Activated CD4-positive, alpha-beta T cell treated with anti-CD3 and anti-CD28 coated beads, Interleukin-2, amount 10 ng/mL, durations not matched to agents 7 days and 5 days (primary cell): ENCODE data around the gene SPOCD1. TPM values are rescaled to one million over a fixed set of nuclear protein-coding genes. Genes with fewer than 3 reads are reported as not detected.

Experiments
- CTCF ChIA-PET: fragments of 350-600 bp; sonication (Branson Sonifier 250); formaldehyde crosslinking; loops from one replicate; lab custom pipeline; 2021; ENCODE audit warnings: antibody characterized with exemption; lab: Charles Lee
- POLR2A ChIA-PET: fragments of 350-600 bp; sonication (Branson Sonifier 250); formaldehyde crosslinking; loops from one replicate; lab custom pipeline; 2021; ENCODE audit warnings: antibody characterized with exemption; lab: Charles Lee
- DNase-seq: peaks from one replicate; pipeline ENCODE4 v3.0.0-alpha.2; 2020
- H3K27ac Mint-ChIP-seq: one replicate; pipeline ENCODE4 v1.8.0; 2021; ENCODE audit warnings: mild to moderate bottlenecking, moderate library complexity, mixed read lengths
- H3K27me3 Mint-ChIP-seq: one replicate; pipeline ENCODE4 v1.8.0; 2021; ENCODE audit warnings: mixed read lengths
- H3K36me3 Mint-ChIP-seq: one replicate; pipeline ENCODE4 v1.8.0; 2021; ENCODE audit warnings: low read depth, mixed read lengths
- H3K4me1 Mint-ChIP-seq: one replicate; pipeline ENCODE4 v1.8.0; 2021; ENCODE audit warnings: mixed read lengths
- H3K4me3 Mint-ChIP-seq: one replicate; pipeline ENCODE4 v1.8.0; 2021; ENCODE audit warnings: mild to moderate bottlenecking, moderate library complexity, mixed read lengths
- H3K9me3 Mint-ChIP-seq: one replicate; pipeline ENCODE4 v1.8.0; 2021; ENCODE audit warnings: mixed read lengths
- total RNA-seq, 2 experiments: library from RNA; stranded (reverse); gene quantifications; one replicate each; pipeline ENCODE4 v1.2.3, GENCODE V29; 2021

Gene SPOCD1
- total RNA-seq, 2 experiments from 2014 or later: 0.08 to 0.25 TPM

DNA sequence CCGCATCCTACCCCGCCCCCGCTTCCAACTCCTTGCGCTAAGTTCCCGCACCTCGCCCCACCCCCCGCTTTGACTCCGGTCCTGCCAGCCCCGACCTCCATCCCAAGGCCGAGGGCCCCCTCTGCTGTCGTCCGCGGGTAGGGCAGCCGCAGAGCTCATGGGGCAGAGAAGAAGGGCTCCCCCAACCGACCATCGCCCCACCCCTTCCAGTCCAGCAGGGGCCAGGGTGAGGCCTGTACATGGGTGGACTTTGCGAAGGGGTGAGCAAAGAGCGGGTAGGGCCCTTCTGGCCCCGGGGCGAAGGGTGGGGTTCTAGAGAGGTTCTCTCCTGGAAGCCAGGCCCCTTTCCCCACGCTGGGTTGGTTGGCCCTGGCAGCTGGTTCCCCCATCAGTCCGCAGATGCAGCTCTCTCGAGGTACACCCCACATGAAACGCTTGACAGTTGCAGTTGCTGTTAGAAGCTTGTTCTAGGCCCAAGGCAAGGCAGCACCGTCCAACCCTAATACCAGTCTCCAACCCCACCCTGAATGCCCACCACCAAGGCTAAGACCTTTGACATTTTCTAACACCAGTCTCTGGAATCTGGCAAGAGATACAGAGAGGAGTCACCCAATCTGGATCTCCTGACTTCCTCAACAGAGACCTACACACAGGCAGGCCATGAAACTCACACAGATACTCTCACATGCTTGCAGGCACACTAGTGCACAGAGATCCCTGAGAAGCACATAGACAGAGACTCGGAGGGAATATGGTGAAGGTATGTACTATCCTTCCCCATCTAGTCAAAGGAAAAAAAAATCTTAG is 26.4 kb downstream of the SPOCD1 start:
- H3K9me3 Mint-ChIP-seq: no peaks in the 10 kb centered on the region
- H3K4me3 Mint-ChIP-seq: peak overlapping the region; percentile 80
- H3K4me1 Mint-ChIP-seq: peaks cover 13% of the 10 kb centered on the region
- CTCF ChIA-PET: interaction anchor here (0.6 to 5.6 kb wide), 40 partner anchors 9 to 267 kb away, joined by 3 to 44 read pairs (median 5); partner anchors contain the start of genes ADGRB2, PEF1 and SPOCD1
- H3K27ac Mint-ChIP-seq: no peak overlapping the region
- no peaks in the 10 kb centered on the region for H3K36me3 Mint-ChIP-seq
- no peaks in the 10 kb centered on the region for H3K27me3 Mint-ChIP-seq
- peak; percentile 96 for DNase-seq
- POLR2A ChIA-PET: no interaction called here

- POLR2A ChIA-PET: no interaction called here
- Mint-ChIP-seq H3K4me3 (peak overlapping the region; percentile 80), H3K9me3 (no peaks in the 10 kb centered on the region), H3K27ac (peak overlapping the region; percentile 93), H3K36me3 (no peaks in the 10 kb centered on the region), H3K27me3 (no peaks in the 10 kb centered on the region), H3K4me1 (peaks cover 13% of the 10 kb centered on the region)
- CTCF ChIA-PET: interaction anchor here (0.6 to 5.6 kb wide), 40 partner anchors 10 to 217 kb away, joined by 3 to 44 read pairs (median 4); partner anchors contain the start of genes ADGRB2, PEF1 and SPOCD1
- DNase-seq: no peak
Observed at GRCh38 chr1:31788825-31789256, 27.0 kb downstream of the SPOCD1 start.

GRCh38 chr1:31788138-31788824 is 27.5 kb downstream of the SPOCD1 start:
- Mint-ChIP-seq H3K4me1 (peaks cover 13% of the 10 kb centered on the region), H3K4me3 (peak overlapping the region; percentile 80), H3K27me3 (no peaks in the 10 kb centered on the region), H3K27ac (peak overlapping the region; percentile 93), H3K9me3 (no peaks in the 10 kb centered on the region), H3K36me3 (no peaks in the 10 kb centered on the region)
- POLR2A ChIA-PET: no interaction called here
- CTCF ChIA-PET: interaction anchor here (0.6 to 5.6 kb wide), 28 partner anchors 10 to 217 kb away, joined by 3 to 44 read pairs (median 5); partner anchors contain the start of genes ADGRB2, PEF1 and SPOCD1
- peak; percentile 93 for DNase-seq

DNA sequence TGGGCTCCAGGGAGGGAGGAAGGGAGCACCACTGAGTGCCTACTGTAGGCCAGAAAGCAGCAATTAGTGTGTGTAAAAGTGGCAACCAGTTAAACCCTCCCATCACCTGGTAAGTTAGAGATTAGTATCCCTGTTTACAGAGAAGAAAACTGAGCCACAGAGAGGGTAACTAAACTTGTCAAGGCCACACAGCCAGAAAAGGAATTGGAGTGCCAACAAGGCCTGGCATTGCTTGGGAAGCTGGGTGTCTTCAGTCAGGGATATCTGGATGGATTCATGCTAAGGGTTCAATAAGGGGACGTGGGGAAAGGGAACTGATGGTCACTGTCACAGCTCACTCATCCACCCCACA is 28.1 kb downstream of the SPOCD1 start:
- ChIA-PET CTCF (interaction anchor here (1.2 to 5.6 kb wide), 8 partner anchors 10 to 158 kb away, joined by 3 to 44 read pairs (median 20); partner anchors contain the start of genes ADGRB2 and PEF1), POLR2A (no interaction called here)
- H3K27ac Mint-ChIP-seq: peak overlapping the region; percentile 93
- no peaks in the 10 kb centered on the region for H3K9me3 Mint-ChIP-seq
- no peaks in the 10 kb centered on the region for H3K27me3 Mint-ChIP-seq
- H3K36me3 Mint-ChIP-seq: no peaks in the 10 kb centered on the region
- H3K4me3 Mint-ChIP-seq: peak overlapping the region; percentile 80
- H3K4me1 Mint-ChIP-seq: peaks cover 13% of the 10 kb centered on the region
- DNase-seq: no peak

DNA sequence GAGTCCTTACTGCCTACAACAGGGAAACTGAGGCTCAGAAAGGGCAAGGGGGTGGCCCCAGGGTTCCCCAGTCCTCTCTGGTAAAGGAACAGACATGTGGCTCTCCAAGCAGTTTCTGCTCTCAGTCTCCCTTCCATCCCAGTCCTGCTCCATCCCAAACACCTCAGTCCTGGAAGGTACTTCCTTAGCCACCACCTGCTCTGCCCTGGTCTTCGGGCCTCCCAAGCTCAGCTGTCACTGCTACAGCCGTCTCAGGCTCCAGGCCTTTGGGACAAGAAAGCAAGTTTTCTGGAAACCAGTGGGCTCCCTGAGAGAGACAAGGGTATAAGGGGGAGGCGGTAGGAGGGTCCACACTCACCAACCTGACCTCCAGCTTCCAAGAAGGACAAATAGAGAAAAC is 28.6 kb downstream of the SPOCD1 start:
- Mint-ChIP-seq H3K27me3 (no peaks in the 10 kb centered on the region), H3K4me3 (peak overlapping the region; percentile 80), H3K4me1 (peaks cover 13% of the 10 kb centered on the region), H3K9me3 (no peaks in the 10 kb centered on the region), H3K27ac (no peak overlapping the region), H3K36me3 (no peaks in the 10 kb centered on the region)
- POLR2A ChIA-PET: no interaction called here
- no peak for DNase-seq
- CTCF ChIA-PET: interaction anchor here (2.7 to 5.6 kb wide), 6 partner anchors 9 to 142 kb away, joined by 16 to 44 read pairs (median 24); partner anchors contain the start of genes ADGRB2 and PEF1

- peaks cover 13% of the 10 kb centered on the region for H3K4me1 Mint-ChIP-seq
- H3K4me3 Mint-ChIP-seq: no peak overlapping the region
- H3K9me3 Mint-ChIP-seq: no peaks in the 10 kb centered on the region
- no peak overlapping the region for H3K27ac Mint-ChIP-seq
- no peaks in the 10 kb centered on the region for H3K27me3 Mint-ChIP-seq
- POLR2A ChIA-PET: no interaction called here
- DNase-seq: no peak
- CTCF ChIA-PET: interaction anchor here (4.1 kb wide), 1 partner anchor 123 kb away, joined by 22 read pairs; no protein-coding TSS in a partner anchor
- H3K36me3 Mint-ChIP-seq: no peaks in the 10 kb centered on the region
Observed at GRCh38 chr1:31786366-31787060, 29.3 kb downstream of the SPOCD1 start.

- no peak for DNase-seq
- ChIA-PET POLR2A (no interaction called here), CTCF (no interaction called here)
Observed at GRCh38 chr1:31785947-31786290, 29.9 kb downstream of the SPOCD1 start.

GRCh38 chr1:31785020-31785946 is 30.5 kb downstream of the SPOCD1 start:
- no peak for DNase-seq
- CTCF ChIA-PET: interaction anchor here (0.6 to 1.4 kb wide), 2 partner anchors 22 to 288 kb away, joined by 3 to 5 read pairs; partner anchors contain the start of gene TMEM39B
- peaks cover 15% of the 10 kb centered on the region for H3K4me1 Mint-ChIP-seq

More at GRCh38 chr1:31785947-31786290, 29.9 kb downstream of the SPOCD1 start:
- Mint-ChIP-seq H3K27me3 (no peaks in the 10 kb centered on the region), H3K9me3 (no peaks in the 10 kb centered on the region), H3K36me3 (no peaks in the 10 kb centered on the region), H3K27ac (no peak overlapping the region), H3K4me1 (peaks cover 13% of the 10 kb centered on the region), H3K4me3 (no peak overlapping the region)

DNA sequence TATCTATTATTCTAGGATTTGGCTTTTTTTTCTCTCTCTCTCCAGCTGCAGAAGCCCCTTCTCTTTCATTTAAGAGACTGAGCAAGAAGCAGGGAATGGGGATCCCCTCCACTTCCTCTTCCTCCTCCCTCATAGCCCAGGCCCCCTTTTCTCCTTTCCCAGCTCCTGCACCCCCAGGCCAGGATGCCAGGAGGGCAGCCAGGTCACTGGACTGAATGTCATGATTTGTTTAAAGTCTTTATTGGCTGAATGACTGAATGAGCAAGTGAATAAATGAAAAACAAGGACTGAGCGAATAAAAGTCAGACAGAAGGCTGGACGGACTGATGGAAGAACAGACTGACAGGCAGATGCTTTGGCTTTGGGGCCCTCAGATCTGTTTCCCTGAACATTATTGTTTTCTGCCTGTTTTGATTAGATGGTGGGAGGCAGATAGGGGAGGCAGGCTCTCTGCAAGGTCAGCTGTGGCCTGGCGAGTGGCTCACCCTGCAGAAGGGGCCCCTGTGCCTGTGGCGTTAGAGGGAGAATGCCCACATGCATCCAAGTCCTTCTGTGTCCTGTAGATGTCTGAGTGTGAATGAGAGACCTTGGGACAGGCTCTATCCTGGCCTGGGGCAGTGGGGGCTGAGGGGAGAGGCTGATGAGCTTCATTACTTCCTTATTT is 31.3 kb downstream of the SPOCD1 start:
- DNase-seq: no peak
- H3K9me3 Mint-ChIP-seq: no peaks in the 10 kb centered on the region
- no peak overlapping the region for H3K4me3 Mint-ChIP-seq
- no peaks in the 10 kb centered on the region for H3K36me3 Mint-ChIP-seq
- peaks cover 12% of the 10 kb centered on the region for H3K4me1 Mint-ChIP-seq
- ChIA-PET POLR2A (no interaction called here), CTCF (interaction anchor here (0.6 to 1.4 kb wide), 2 partner anchors 21 to 288 kb away, joined by 3 to 5 read pairs; partner anchors contain the start of gene TMEM39B)
- H3K27me3 Mint-ChIP-seq: peaks cover 2% of the 10 kb centered on the region
- H3K27ac Mint-ChIP-seq: no peak overlapping the region

More at GRCh38 chr1:31785020-31785946, 30.5 kb downstream of the SPOCD1 start:
- Mint-ChIP-seq H3K27me3 (peaks cover 2% of the 10 kb centered on the region), H3K9me3 (no peaks in the 10 kb centered on the region), H3K27ac (no peak overlapping the region), H3K36me3 (no peaks in the 10 kb centered on the region), H3K4me3 (no peak overlapping the region)
- POLR2A ChIA-PET: no interaction called here

DNA sequence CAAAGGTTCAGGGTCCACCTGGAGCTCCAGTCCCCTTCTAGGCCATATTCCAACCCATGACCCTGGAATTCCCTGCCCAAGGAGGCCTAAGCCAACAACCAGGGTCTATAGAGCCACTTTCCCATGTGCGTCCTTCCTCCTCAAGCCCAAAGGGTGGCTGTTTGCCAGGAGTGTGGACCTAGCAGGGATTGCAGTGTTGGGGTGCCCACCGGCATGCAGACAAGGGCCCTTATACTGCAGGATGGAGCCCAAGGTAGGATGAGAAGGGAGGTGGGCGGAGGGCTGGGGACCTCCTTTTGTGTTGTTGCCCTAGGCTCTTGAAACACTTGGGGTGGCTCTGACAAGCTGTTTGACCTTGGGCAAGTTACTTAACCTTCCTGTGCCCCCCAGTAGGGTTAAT is 32.0 kb downstream of the SPOCD1 start:
- Mint-ChIP-seq H3K9me3 (no peaks in the 10 kb centered on the region), H3K4me1 (peaks cover 9% of the 10 kb centered on the region), H3K36me3 (no peaks in the 10 kb centered on the region), H3K27me3 (peaks cover 2% of the 10 kb centered on the region), H3K4me3 (no peak overlapping the region), H3K27ac (no peak overlapping the region)
- CTCF ChIA-PET: interaction anchor here (0.9 to 1.5 kb wide), 3 partner anchors 21 to 235 kb away, joined by 3 to 5 read pairs (median 4); no protein-coding TSS in a partner anchor
- POLR2A ChIA-PET: no interaction called here
- DNase-seq: no peak
